KOPT-K1 (cell line): ENCODE data around the gene DYNLRB1.

Experiments used
- H3K27ac ChIP-seq: fragments of 200-600 bp; sonication (generic); 2 replicates; pipeline ENCODE4 v1.5.1; 2016; ENCODE audit warnings: antibody characterized with exemption, mild to moderate bottlenecking, low read depth, low read length; ENCODE audit not compliant: poor library complexity, severe bottlenecking
- H3K36me3 ChIP-seq: fragments of 200-600 bp; sonication (generic); 2 replicates; pipeline ENCODE4 v1.5.1; 2017; ENCODE audit warnings: antibody characterized with exemption, mild to moderate bottlenecking, low read length, moderate library complexity; ENCODE audit not compliant: insufficient read depth
- H3K9me3 ChIP-seq: fragments of 200-600 bp; sonication (generic); 2 replicates; pipeline ENCODE4 v1.5.1; 2017; ENCODE audit warnings: antibody characterized with exemption, low read length, mild to moderate bottlenecking; ENCODE audit not compliant: insufficient read depth, poor library complexity, severe bottlenecking

The DYNLRB1 gene

GRCh38 chr20:34535857-34536256 is 19.6 kb downstream of the DYNLRB1 start:
- peaks cover 97% of the 10 kb centered on the region for H3K36me3 ChIP-seq
- no peak overlapping the region for H3K27ac ChIP-seq
- H3K9me3 ChIP-seq = no peaks in the 10 kb centered on the region

- Histone ChIP-seq H3K27ac (no peak overlapping the region), H3K9me3 (no peaks in the 10 kb centered on the region), H3K36me3 (peaks cover 97% of the 10 kb centered on the region)
Observed at GRCh38 chr20:34536798-34537394, 20.7 kb downstream of the DYNLRB1 start.

GRCh38 chr20:34537651-34538050 is 21.4 kb downstream of the DYNLRB1 start:
- H3K27ac ChIP-seq = no peak overlapping the region
- peaks cover 97% of the 10 kb centered on the region for H3K36me3 ChIP-seq
- no peaks in the 10 kb centered on the region for H3K9me3 ChIP-seq

GRCh38 chr20:34538671-34539123 is 22.5 kb downstream of the DYNLRB1 start:
- Histone ChIP-seq H3K36me3 (peaks cover 89% of the 10 kb centered on the region), H3K9me3 (no peaks in the 10 kb centered on the region), H3K27ac (no peak overlapping the region)

GRCh38 chr20:34539756-34540155 is 23.5 kb downstream of the DYNLRB1 start:
- Histone ChIP-seq H3K36me3 (peaks cover 79% of the 10 kb centered on the region), H3K9me3 (no peaks in the 10 kb centered on the region), H3K27ac (no peak overlapping the region)

GRCh38 chr20:34540596-34541263 is 24.5 kb downstream of the DYNLRB1 start:
- Histone ChIP-seq H3K27ac (no peak overlapping the region), H3K36me3 (peaks cover 69% of the 10 kb centered on the region), H3K9me3 (no peaks in the 10 kb centered on the region)

GRCh38 chr20:34541264-34541901 is 25.2 kb downstream of the DYNLRB1 start:
- peaks cover 62% of the 10 kb centered on the region for H3K36me3 ChIP-seq
- no peak overlapping the region for H3K27ac ChIP-seq
- no peaks in the 10 kb centered on the region for H3K9me3 ChIP-seq

GRCh38 chr20:34541917-34542316 is 25.7 kb downstream of the DYNLRB1 start:
- peaks cover 58% of the 10 kb centered on the region for H3K36me3 ChIP-seq
- no peaks in the 10 kb centered on the region for H3K9me3 ChIP-seq
- no peak overlapping the region for H3K27ac ChIP-seq

GRCh38 chr20:34542439-34542838 is 26.2 kb downstream of the DYNLRB1 start:
- H3K36me3 ChIP-seq = peaks cover 52% of the 10 kb centered on the region
- no peak overlapping the region for H3K27ac ChIP-seq

GRCh38 chr20:34543463-34544056 is 27.3 kb downstream of the DYNLRB1 start:
- Histone ChIP-seq H3K27ac (no peak overlapping the region), H3K9me3 (no peaks in the 10 kb centered on the region), H3K36me3 (peaks cover 41% of the 10 kb centered on the region)

More at GRCh38 chr20:34542439-34542838, 26.2 kb downstream of the DYNLRB1 start:
- no peaks in the 10 kb centered on the region for H3K9me3 ChIP-seq

GRCh38 chr20:34544109-34544796 is 28.0 kb downstream of the DYNLRB1 start:
- Histone ChIP-seq H3K27ac (no peak overlapping the region), H3K36me3 (peaks cover 34% of the 10 kb centered on the region), H3K9me3 (no peaks in the 10 kb centered on the region)

GRCh38 chr20:34546751-34547181 is 30.5 kb downstream of the DYNLRB1 start:
- Histone ChIP-seq H3K27ac (no peak overlapping the region), H3K36me3 (peaks cover 9% of the 10 kb centered on the region)

GRCh38 chr20:34547844-34548613 is 31.8 kb downstream of the DYNLRB1 start:
- H3K9me3 ChIP-seq = no peaks in the 10 kb centered on the region
- no peaks in the 10 kb centered on the region for H3K36me3 ChIP-seq
- H3K27ac ChIP-seq = no peak overlapping the region

More at GRCh38 chr20:34546751-34547181, 30.5 kb downstream of the DYNLRB1 start:
- no peaks in the 10 kb centered on the region for H3K9me3 ChIP-seq

GRCh38 chr20:34549291-34549928 is 33.2 kb downstream of the DYNLRB1 start:
- no peaks in the 10 kb centered on the region for H3K36me3 ChIP-seq
- H3K9me3 ChIP-seq = no peaks in the 10 kb centered on the region
- no peak overlapping the region for H3K27ac ChIP-seq
